Stimulated activated CD8-positive, alpha-beta memory T cell treated with anti-CD3 and anti-CD28 coated beads, Interleukin-15, amount 100 ng/mL, for 24 hours (primary cell): ENCODE data around the gene PPHLN1.

ENCODE experiments used
- DNase-seq: peaks from one replicate; pipeline ENCODE4 v3.0.0-alpha.2; 2020; ENCODE audit warnings: low read depth

Gene PPHLN1

DNA sequence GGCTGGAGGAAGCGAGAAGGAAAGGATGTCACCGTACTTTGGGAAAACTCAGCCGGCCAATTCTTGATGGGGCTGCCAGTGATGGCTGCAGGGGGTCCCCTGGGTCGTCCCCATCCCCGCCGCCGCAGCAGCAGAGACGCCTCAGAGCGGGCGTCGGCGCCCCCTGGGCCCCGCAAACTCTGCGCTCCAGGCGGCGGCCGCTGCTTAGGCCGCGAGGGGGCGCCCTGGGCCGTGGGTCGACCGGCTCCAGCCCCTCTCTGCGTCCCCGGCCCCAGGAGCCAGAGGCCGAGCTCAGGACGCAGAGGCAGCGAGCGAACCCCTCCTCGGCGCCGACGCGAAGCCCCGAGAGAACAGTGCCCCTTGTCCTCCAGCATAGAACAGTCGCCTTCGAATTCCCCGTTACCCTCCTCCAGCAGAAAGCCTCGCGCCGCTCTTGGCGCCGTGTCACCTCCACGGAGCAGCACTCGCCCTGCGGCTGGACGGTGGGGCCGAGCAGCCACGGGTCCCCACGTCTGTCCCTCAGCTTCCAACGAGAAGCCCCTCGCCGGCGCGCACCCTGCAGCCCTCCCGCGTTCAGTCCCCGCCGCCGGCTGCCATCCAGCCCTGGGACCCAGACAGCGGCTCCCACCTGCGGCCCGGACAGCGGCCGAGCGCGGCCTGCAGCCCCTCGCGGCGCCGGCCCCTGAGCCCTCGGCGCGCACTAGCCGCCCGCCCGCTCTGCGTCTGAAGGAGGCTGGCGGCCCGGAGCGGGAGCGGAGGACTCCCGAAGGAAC lies 157.0 kb downstream of the PPHLN1 start:
- peak; percentile 43 for DNase-seq

DNA sequence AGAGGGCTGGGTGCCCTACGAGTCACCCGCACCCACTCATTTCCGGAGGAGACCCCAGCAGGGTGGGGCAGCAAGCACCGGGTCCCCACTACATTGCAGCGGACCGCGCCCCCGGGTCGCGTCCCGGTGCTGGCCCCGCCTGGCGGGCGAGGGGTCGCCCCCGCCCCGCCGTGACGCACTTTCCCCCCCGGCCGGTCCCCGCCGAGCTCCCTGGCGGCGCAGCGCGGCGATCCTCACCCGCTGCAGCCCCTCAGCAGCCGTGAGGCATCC lies 157.5 kb downstream of the PPHLN1 start:
- DNase-seq = peak; percentile 1

DNA sequence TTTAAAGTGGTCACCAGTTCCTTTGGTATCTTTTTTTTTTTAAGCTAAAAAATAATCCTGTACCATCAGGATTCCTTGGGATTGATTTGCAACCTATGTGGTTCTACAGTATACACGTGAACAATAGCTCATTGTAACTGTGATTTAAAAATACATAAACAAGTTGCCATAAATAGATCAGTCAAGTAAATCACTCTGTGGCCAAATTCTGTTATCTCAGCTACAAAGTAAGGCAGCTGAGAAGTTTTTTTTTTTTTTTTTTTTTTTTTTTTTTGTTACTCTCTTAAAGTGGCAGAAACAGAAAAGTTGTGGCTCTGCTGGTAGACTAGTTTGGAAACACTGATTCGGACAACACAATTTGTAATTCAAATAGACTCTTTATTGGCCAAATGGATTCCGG lies 159.0 kb downstream of the PPHLN1 start:
- DNase-seq = no peak

DNA sequence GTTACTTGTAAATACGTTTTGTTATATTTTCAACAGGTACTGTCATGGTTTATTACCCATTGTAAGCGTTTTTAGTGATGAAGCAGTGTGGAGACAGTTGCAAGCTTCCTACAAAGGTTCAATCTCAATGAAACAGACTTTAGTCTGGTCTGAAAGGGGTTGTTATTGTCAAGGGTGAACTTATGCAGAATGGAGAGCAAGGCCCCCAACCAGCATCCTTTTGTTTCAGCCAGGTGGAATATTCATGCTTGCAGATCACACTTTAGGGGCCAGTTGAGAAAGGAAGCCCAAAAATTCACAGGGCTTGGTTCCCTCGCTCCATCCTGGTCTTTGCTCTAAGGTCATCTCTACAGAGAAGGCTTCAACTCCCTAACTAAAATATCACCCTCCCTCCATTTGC lies 159.9 kb downstream of the PPHLN1 start:
- DNase-seq = no peak

- no peak for DNase-seq
Observed at GRCh38 chr12:42486407-42486806, 160.4 kb downstream of the PPHLN1 start.

DNA sequence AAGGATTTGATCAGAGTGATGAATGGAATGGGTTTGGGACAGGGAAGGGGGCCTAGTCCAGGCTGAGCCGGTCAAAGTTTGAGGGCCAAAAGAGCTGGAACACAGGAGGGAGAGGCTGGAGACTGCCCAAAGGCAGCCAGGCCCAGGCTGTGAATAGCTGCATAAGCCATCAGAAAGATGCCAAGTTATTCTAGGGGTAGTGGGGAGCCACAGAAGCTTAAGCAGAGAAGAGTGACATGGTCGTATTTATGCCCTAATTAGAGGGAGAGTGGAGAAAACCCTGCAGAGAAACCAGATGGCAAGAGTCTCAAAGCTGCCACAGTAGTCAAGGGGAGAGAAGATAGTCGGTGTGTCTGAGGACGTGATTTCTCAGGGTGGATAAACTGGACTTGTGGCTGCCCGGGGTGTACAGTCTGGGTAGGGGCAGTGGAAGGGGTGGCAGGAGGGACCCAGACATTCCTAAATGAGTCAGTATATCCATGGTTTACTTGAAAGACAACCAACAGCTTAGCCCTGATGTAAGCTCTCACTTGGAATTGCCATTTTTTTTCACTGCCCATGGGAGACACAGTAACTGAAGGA lies 164.4 kb downstream of the PPHLN1 start:
- no peak for DNase-seq
